Stimulated activated naive B cell treated with anti-CD40 and anti-IgM and Interleukin-4, amounts not matched to agents 10 μg/mL and 1 μg/mL and 100 μg/mL, for 72 hours (primary cell): ENCODE measurements around the gene SIX4.

Source experiments
- ATAC-seq, 2 donors: fragments of 150-1000 bp; cut with Tn5 transposase; replicated peaks; 2 replicates each; pipeline ENCODE4 v1.10.0; 2021; ENCODE audit warnings: moderate library complexity in 1 of 2
- DNase-seq: peaks from one replicate; pipeline ENCODE4 v3.0.0; 2021
- H3K27ac Mint-ChIP-seq: one replicate; pipeline ENCODE4 v1.8.0; 2022; ENCODE audit warnings: mild to moderate bottlenecking, mixed read lengths
- H3K27me3 Mint-ChIP-seq, 2 donors: one replicate each; pipeline ENCODE4 v1.8.0; 2022; ENCODE audit warnings: mixed read lengths in 2 of 2
- H3K36me3 Mint-ChIP-seq, 2 donors: one replicate each; pipeline ENCODE4 v1.8.0; 2022; ENCODE audit warnings: mixed read lengths in 2 of 2, mild to moderate bottlenecking in 1 of 2
- H3K4me1 Mint-ChIP-seq, 2 donors: one replicate each; pipeline ENCODE4 v1.8.0; 2022; ENCODE audit warnings: mixed read lengths in 2 of 2, mild to moderate bottlenecking in 1 of 2
- H3K4me3 Mint-ChIP-seq, 2 donors: one replicate each; pipeline ENCODE4 v1.8.0; 2022; ENCODE audit warnings: mild to moderate bottlenecking in 2 of 2, mixed read lengths in 2 of 2, moderate library complexity in 1 of 2
- H3K9me3 Mint-ChIP-seq, 2 donors: one replicate each; pipeline ENCODE4 v1.8.0; 2022; ENCODE audit warnings: mixed read lengths in 2 of 2, mild to moderate bottlenecking in 1 of 2

Gene SIX4

DNA sequence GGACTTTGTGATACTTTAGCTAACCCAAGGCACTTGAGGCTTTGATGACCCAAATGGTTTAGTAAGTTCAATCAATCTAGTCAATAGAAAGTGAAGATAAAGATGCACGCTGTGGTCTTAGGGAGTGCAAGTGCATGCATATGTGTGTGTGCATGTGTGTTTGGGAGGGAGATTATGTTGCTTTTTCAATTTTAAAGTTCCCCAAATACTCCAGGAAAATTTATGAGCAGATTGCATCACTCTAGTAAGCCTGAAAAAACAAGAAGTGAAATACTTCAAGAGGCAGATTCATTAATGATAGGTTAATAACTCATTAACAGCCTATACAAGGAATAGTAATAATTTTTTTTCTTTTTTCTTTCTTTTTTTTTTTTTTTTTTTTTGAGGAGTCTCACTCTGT is 62.4 kb downstream of the SIX4 start:
- ATAC-seq (no peak), DNase-seq (no peak)
- H3K4me3 Mint-ChIP-seq: no peak overlapping the region
- no peaks in the 10 kb centered on the region for H3K9me3 Mint-ChIP-seq
- peaks cover 42 to 71% of the 10 kb centered on the region in 2 donors for H3K27me3 Mint-ChIP-seq
- peaks cover 9 to 23% of the 10 kb centered on the region in 2 donors for H3K4me1 Mint-ChIP-seq
- no peak overlapping the region for H3K27ac Mint-ChIP-seq
- H3K36me3 Mint-ChIP-seq: no peaks in the 10 kb centered on the region
